Measurements from ENCODE around the gene ARAP2. TPM values are rescaled to one million over a fixed set of nuclear protein-coding genes. Genes with fewer than 3 reads are reported as not detected.

The ARAP2 gene, protein sequence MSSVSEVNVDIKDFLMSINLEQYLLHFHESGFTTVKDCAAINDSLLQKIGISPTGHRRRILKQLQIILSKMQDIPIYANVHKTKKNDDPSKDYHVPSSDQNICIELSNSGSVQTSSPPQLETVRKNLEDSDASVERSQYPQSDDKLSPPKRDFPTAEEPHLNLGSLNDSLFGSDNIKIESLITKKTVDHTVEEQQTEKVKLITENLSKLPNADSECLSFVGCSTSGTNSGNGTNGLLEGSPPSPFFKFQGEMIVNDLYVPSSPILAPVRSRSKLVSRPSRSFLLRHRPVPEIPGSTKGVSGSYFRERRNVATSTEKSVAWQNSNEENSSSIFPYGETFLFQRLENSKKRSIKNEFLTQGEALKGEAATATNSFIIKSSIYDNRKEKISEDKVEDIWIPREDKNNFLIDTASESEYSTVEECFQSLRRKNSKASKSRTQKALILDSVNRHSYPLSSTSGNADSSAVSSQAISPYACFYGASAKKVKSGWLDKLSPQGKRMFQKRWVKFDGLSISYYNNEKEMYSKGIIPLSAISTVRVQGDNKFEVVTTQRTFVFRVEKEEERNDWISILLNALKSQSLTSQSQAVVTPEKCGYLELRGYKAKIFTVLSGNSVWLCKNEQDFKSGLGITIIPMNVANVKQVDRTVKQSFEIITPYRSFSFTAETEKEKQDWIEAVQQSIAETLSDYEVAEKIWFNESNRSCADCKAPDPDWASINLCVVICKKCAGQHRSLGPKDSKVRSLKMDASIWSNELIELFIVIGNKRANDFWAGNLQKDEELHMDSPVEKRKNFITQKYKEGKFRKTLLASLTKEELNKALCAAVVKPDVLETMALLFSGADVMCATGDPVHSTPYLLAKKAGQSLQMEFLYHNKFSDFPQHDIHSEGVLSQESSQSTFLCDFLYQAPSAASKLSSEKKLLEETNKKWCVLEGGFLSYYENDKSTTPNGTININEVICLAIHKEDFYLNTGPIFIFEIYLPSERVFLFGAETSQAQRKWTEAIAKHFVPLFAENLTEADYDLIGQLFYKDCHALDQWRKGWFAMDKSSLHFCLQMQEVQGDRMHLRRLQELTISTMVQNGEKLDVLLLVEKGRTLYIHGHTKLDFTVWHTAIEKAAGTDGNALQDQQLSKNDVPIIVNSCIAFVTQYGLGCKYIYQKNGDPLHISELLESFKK (N-terminal part only)
- 0.96 and 4.2 TPM in 2 replicates for total RNA-seq

DNA sequence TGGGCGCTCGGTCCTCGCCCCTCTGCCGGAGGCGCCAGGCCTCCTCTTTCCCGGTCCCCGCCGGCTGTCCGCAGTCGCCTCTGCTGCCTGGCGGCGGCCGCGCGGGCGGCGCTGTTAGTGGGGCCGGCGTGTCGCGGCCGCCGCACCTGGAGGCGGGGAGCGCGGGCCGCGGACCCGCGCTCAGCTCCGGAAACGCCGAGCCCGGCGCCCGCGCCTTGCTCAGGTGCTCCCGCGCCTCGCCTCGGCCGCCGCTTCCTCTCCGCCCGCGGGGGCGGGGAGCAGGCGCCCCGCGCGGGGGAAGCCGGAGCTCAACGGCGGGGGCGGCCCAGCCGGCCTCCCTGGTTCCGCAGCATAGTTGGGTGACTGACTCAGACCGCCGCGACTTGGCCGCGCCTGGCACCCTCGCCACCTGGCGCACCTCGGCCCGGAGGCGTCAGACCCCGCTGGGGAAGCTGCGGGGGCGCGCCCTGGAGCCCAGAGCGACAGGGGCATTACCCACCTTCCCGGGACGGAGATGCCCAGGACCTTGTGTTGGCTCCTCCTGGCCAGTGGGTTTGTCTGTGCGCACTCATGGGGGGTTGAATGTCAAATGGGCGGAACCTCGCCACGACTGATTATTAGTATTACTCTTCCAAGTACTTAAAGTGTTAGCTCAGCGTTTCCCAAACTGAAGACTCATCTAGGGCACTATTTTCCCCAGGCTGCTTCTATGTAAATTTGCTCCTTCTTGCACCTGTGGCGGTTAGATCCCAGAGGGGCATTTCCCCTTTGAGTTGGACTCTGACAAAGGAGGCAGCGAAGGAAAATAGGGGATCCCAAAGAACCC lies at the start of gene ARAP2:
TSS of gene ARAP2 (minus strand) at position 258 of the 826 bp plus-strand sequence. CDS start 15,028 bp downstream, outside the sequence.

DNA sequence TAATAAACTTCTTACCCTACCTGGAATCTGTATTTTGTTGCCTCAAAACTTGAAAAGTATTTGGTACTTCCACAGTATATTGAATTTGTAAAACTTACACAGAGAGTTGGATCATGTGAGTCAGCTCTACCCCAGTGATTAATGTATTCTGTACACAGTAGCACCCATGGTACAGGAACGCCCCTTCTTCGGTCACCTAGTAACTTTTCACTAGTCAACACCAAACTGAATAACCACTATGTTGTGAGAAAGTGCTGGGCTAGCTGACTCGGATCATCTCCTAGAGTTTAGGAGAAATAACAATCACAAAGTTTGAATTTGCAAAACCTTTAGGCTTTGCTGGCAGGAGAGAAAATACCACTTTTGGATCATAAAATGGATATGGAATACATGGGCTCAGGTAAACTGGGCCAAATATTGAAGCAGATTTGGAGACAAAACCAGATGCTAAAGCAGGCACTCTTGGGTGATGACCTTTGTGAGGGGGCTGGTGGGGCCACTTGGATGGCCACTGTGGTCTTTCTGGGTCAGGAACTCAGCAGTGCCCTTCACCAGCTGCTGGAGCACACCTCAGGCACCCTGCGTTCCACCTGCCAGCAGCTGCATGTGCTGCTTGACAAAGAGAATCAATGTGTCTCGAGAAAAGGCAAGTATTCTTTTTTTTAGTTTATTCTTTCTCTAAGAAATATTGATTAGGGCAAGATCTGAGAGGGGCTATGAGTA lies 37.2 kb upstream of the ARAP2 start, which contains the start of gene DTHD1:
TSS of gene DTHD1 (plus strand) at position 233 of the 723 bp plus-strand sequence. CDS start at position 376, 143 bp downstream.

Other genes with a start within 250 kb of the ARAP2 start
- not detected in 2 replicates for gene DTHD1, start 37.1 kb upstream of the ARAP2 start, total RNA-seq